Measurements from ENCODE around the gene TMEM174. TPM values are rescaled to one million over a fixed set of nuclear protein-coding genes. Genes with fewer than 3 reads are reported as not detected.

The TMEM174 gene
- total and polyA plus RNA-seq, 4 donors: not detected

- Histone ChIP-seq H3K36me3 (ENCODE audit: control insufficient read depth in 4 of 4, insufficient read depth in 3 of 4, low read depth in 1 of 4, low read length in 3 of 4) (no peaks in the 10 kb centered on the region), H3K4me3 (ENCODE audit: low read depth in 1 of 3, low read length in 3 of 3) (peak overlapping the region in 1 of 3 donors; percentile 48), H3K27ac (ENCODE audit: low read depth in 1 of 2, low read length in 2 of 2) (no peak overlapping the region), H3K9me3 (ENCODE audit: control insufficient read depth in 4 of 4, low read length in 3 of 4) (no peaks in the 10 kb centered on the region), H3K4me1 (ENCODE audit: control insufficient read depth in 4 of 4, insufficient read depth in 4 of 4, low read length in 3 of 4) (peaks cover 0 to 11% (median 6%) of the 10 kb centered on the region in 4 donors), H3K27me3 (ENCODE audit: control insufficient read depth in 4 of 4, insufficient read depth in 4 of 4, low read length in 3 of 4) (peaks cover 1 to 17% (median 6%) of the 10 kb centered on the region in 4 donors), H3K9ac (ENCODE audit: low read depth in 1 of 2, low read length in 2 of 2) (no peak overlapping the region)
- DNase-seq (ENCODE audit: low spot score): no peak
- WGBS: 10% methylated on average over 10 of the region's 10 CpGs
- TF ChIP-seq JUND (IDR thresholded peaks at IDR 0.05): no peak
- no peak for TF ChIP-seq REST (IDR thresholded peaks at IDR 0.05)
- no peak for TF ChIP-seq NR2F2 (IDR thresholded peaks at IDR 0.05)
- no peak for TF ChIP-seq EGR1 (IDR thresholded peaks at IDR 0.05; ENCODE audit: low read depth in 2 of 2)
- peak; percentile 11 for TF ChIP-seq ZBTB33 (IDR thresholded peaks at IDR 0.05)
- TF ChIP-seq YY1 (IDR thresholded peaks at IDR 0.05): no peak
- no peak for TF ChIP-seq MAX (IDR thresholded peaks at IDR 0.05)
These were observed 42.5 kb downstream of the TMEM174 start for GRCh38 chr5:73215531-73215890.

- H3K36me3 ChIP-seq (ENCODE audit: control insufficient read depth in 4 of 4, insufficient read depth in 3 of 4, low read depth in 1 of 4, low read length in 3 of 4): no peaks in the 10 kb centered on the region
- H3K27ac ChIP-seq (ENCODE audit: low read depth in 1 of 2, low read length in 2 of 2): no peak overlapping the region
- H3K4me3 ChIP-seq (ENCODE audit: low read depth in 1 of 3, low read length in 3 of 3): peak overlapping the region in 1 of 3 donors; percentile 48
- H3K9ac ChIP-seq (ENCODE audit: low read depth in 1 of 2, low read length in 2 of 2): no peak overlapping the region
- 2% methylated on average over 67 of the region's 67 CpGs for WGBS
- peak; percentile 76 for DNase-seq (ENCODE audit: low spot score)
- TF ChIP-seq HNF4G (IDR thresholded peaks at IDR 0.05): no peak
- TF ChIP-seq YY1 (IDR thresholded peaks at IDR 0.05): no peak
- no peak for TF ChIP-seq REST (IDR thresholded peaks at IDR 0.05)
- TF ChIP-seq RAD21 (IDR thresholded peaks at IDR 0.05): peak; percentile 61 to 83
- TF ChIP-seq MAX (IDR thresholded peaks at IDR 0.05): peak; percentile 31
- TF ChIP-seq ZBTB33 (IDR thresholded peaks at IDR 0.05): peak; percentile 9
- TF ChIP-seq CTCF (IDR thresholded peaks at IDR 0.05; ENCODE audit: low read depth, low read length, missing input control): peak; percentile 65
- TF ChIP-seq NR2F2 (IDR thresholded peaks at IDR 0.05): no peak
- H3K4me1 ChIP-seq (ENCODE audit: control insufficient read depth in 4 of 4, insufficient read depth in 4 of 4, low read length in 3 of 4): peaks cover 0 to 11% (median 6%) of the 10 kb centered on the region in 4 donors
- H3K9me3 ChIP-seq (ENCODE audit: control insufficient read depth in 4 of 4, low read length in 3 of 4): no peaks in the 10 kb centered on the region
- peaks cover 3 to 17% (median 6%) of the 10 kb centered on the region in 4 donors for H3K27me3 ChIP-seq (ENCODE audit: control insufficient read depth in 4 of 4, insufficient read depth in 4 of 4, low read length in 3 of 4)
These were observed 43.1 kb downstream of the TMEM174 start for GRCh38 chr5:73215891-73216610.
